SK-N-SH (cell line): ENCODE data around the gene KCNQ4. TPM values are rescaled to one million over a fixed set of nuclear protein-coding genes. Genes with fewer than 3 reads are reported as not detected.

Experiments used
- CTCF ChIA-PET: fragments of 300-600, 350-600 bp; formaldehyde crosslinking; extraction: SDS; loops from one replicate; lab custom pipeline; 2021; lab: Yijun Ruan, JAX
- POLR2A ChIA-PET: fragments of 350-600 bp; sonication (Branson Sonifier 250); formaldehyde crosslinking; extraction: SDS; loops from one replicate; lab custom pipeline; 2020; ENCODE audit warnings: antibody characterized with exemption, inconsistent platforms; lab: Yijun Ruan, JAX
- DNase-seq: peaks from one replicate; pipeline ENCODE4 v3.0.0; 2012
- H2AFZ ChIP-seq: fragments of 200-600 bp; sonication (generic); 2 replicates; pipeline ENCODE4 v1.8.1; 2016; ENCODE audit warnings: antibody characterized with exemption, mild to moderate bottlenecking, low read depth
- H3F3A ChIP-seq: fragments of 200-600 bp; sonication (generic); replicated peaks from 2 replicates; pipeline ENCODE3; 2016; ENCODE audit warnings: antibody characterized with exemption, mild to moderate bottlenecking; ENCODE audit not compliant: insufficient read depth
- H3K27ac ChIP-seq, 2 experiments: fragments of 200-500 bp in 1 of 2; fragments of 200-600 bp in 1 of 2; sonication (Bioruptor generic) in 1 of 2; sonication (generic), shearing (Covaris generic) in 1 of 2; 2 replicates each; pipeline versions ENCODE4 v1.5.1 to v1.6.1; 2014 to 2016; ENCODE audit warnings: low read depth in 2 of 2, inconsistent platforms in 1 of 2, low read length in 1 of 2, mild to moderate bottlenecking in 1 of 2, mixed read lengths in 1 of 2
- H3K27me3 ChIP-seq: fragments of 200-600 bp; sonication (generic), shearing (Covaris generic); 2 replicates; pipeline ENCODE4 v1.6.1; 2016; ENCODE audit warnings: mixed run types; ENCODE audit not compliant: insufficient read depth
- H3K36me3 ChIP-seq, 2 experiments: fragments of 200-500 bp in 1 of 2; fragments of 200-600 bp in 1 of 2; sonication (Bioruptor generic) in 1 of 2; sonication (generic) in 1 of 2; replicated peaks in 1 of 2; 2 replicates each; pipeline versions ENCODE3 to v1.5.1; 2014 to 2016; ENCODE audit warnings: low read length in 1 of 2, mild to moderate bottlenecking in 1 of 2; ENCODE audit not compliant: insufficient read depth in 2 of 2, control insufficient read depth in 1 of 2
- H3K4me1 ChIP-seq, 2 experiments: fragments of 200-500 bp in 1 of 2; fragments of 200-600 bp in 1 of 2; sonication (Bioruptor generic) in 1 of 2; sonication (generic), shearing (Covaris generic) in 1 of 2; 2 replicates each; pipeline versions ENCODE4 v1.5.1 to v1.6.1; 2014 to 2016; ENCODE audit warnings: low read depth in 1 of 2, low read length in 1 of 2, mixed run types in 1 of 2; ENCODE audit not compliant: insufficient read depth in 2 of 2, control insufficient read depth in 1 of 2
- H3K4me2 ChIP-seq: fragments of 200-600 bp; sonication (generic), shearing (Covaris generic); 2 replicates; pipeline ENCODE4 v1.6.1; 2017; ENCODE audit warnings: mixed run types
- H3K4me3 ChIP-seq, 2 experiments: fragments of 200-500 bp in 1 of 2; fragments of 200-600 bp in 1 of 2; sonication (Bioruptor generic) in 1 of 2; sonication (generic), shearing (Covaris generic) in 1 of 2; 2 replicates each; pipeline versions ENCODE4 v1.5.1 to v1.8.1; 2014 to 2016; ENCODE audit warnings: low read depth in 2 of 2, inconsistent platforms in 1 of 2, low read length in 1 of 2, mild to moderate bottlenecking in 1 of 2, mixed read lengths in 1 of 2, moderate library complexity in 1 of 2
- H3K79me2 ChIP-seq: fragments of 200-600 bp; sonication (generic); 2 replicates; pipeline ENCODE4 v1.8.1; 2017; ENCODE audit warnings: mild to moderate bottlenecking; ENCODE audit not compliant: insufficient read depth
- H3K9ac ChIP-seq: fragments of 200-600 bp; sonication (generic); 2 replicates; pipeline ENCODE4 v1.6.1; 2017; ENCODE audit warnings: mixed run types
- H3K9me2 ChIP-seq: fragments of 200-600 bp; sonication (generic); 2 replicates; pipeline ENCODE4 v1.6.1; 2017; ENCODE audit warnings: mixed run types
- H3K9me3 ChIP-seq: fragments of 200-600 bp; sonication (generic); 2 replicates; pipeline ENCODE4 v1.6.1; 2017; ENCODE audit warnings: mixed run types, mild to moderate bottlenecking, moderate library complexity
- H4K20me1 ChIP-seq: fragments of 200-600 bp; sonication (generic); 2 replicates; pipeline ENCODE4 v1.6.1; 2017; ENCODE audit warnings: mild to moderate bottlenecking, mixed run types; ENCODE audit not compliant: insufficient read depth
- CTCF ChIP-seq: fragments of 200-600 bp; sonication (generic); IDR thresholded peaks from 2 replicates; pipeline ENCODE4 v1.6.1; 2017; ENCODE audit warnings: antibody characterized with exemption, mild to moderate bottlenecking, moderate library complexity
- EZH2phosphoT487 ChIP-seq: fragments of 200-600 bp; sonication (generic); IDR thresholded peaks from 2 replicates; pipeline ENCODE4 v1.6.1; 2017; ENCODE audit warnings: low read depth, mixed run types, mild to moderate bottlenecking, antibody characterized with exemption, moderate library complexity, borderline replicate concordance
- FOSL2 ChIP-seq: IDR thresholded peaks from 2 replicates; pipeline ENCODE4 v1.4.0; 2012; ENCODE audit warnings: low read depth, mild to moderate bottlenecking, moderate library complexity, borderline replicate concordance
- NRF1 ChIP-seq: IDR thresholded peaks from 2 replicates; pipeline ENCODE4 v1.6.1; 2012; ENCODE audit warnings: low read depth, mild to moderate bottlenecking, low read length
- PBX3 ChIP-seq: IDR thresholded peaks from 2 replicates; pipeline ENCODE4; 2012
- RAD21 ChIP-seq: IDR thresholded peaks from 2 replicates; pipeline ENCODE4 v1.6.1; 2012; ENCODE audit warnings: mild to moderate bottlenecking, low read length
- REST ChIP-seq: IDR thresholded peaks from 2 replicates; pipeline ENCODE4 v1.6.1; 2012; ENCODE audit warnings: mild to moderate bottlenecking, low read depth, low read length, moderate library complexity
- RFX5 ChIP-seq: IDR thresholded peaks from 2 replicates; pipeline ENCODE4 v1.6.1; 2012; ENCODE audit warnings: mild to moderate bottlenecking, improper control_type of control experiment, low read length
- RXRA ChIP-seq: IDR thresholded peaks from 2 replicates; pipeline ENCODE4 v1.4.0; 2012; ENCODE audit warnings: low read depth, mild to moderate bottlenecking, borderline replicate concordance
- SIN3A ChIP-seq: IDR thresholded peaks from 2 replicates; pipeline ENCODE4 v1.6.1; 2012; ENCODE audit warnings: low read depth, mild to moderate bottlenecking, low read length, moderate library complexity, borderline replicate concordance
- TCF12 ChIP-seq: IDR thresholded peaks from 2 replicates; pipeline ENCODE4 v1.4.0; 2012
- TEAD4 ChIP-seq: IDR thresholded peaks from 2 replicates; pipeline ENCODE4 v1.4.0; 2012; ENCODE audit warnings: mild to moderate bottlenecking, borderline replicate concordance; ENCODE audit not compliant: insufficient read depth
- ZBTB33 ChIP-seq: IDR thresholded peaks from 2 replicates; pipeline ENCODE4 v1.4.0; 2012; ENCODE audit warnings: low read depth, borderline replicate concordance
- WGBS: methylation state at CpG from one replicate; pipeline ENCODE4 v1.1.6; 2017; ENCODE audit warnings: low lambda C conversion rate; 5-methylcytosine and 5-hydroxymethylcytosine counted together
- polyA plus RNA-seq, 3 experiments: library from polyadenylated mRNA; depleted of rRNA; stranded (reverse); fragments of >200 nt; gene quantifications; 2 replicates each; pipeline ENCODE4 v1.2.3, GENCODE V29; 2012

Gene KCNQ4
- polyA plus RNA-seq, 1 of the 3 experiments (the other 2 are of a cell fraction): 0.15 TPM

GRCh38 chr1:40833979-40834378 lies 50.4 kb downstream of the KCNQ4 start:
- TF ChIP-seq TCF12 (no peak), TEAD4 (no peak), RXRA (no peak), NRF1 (no peak), SIN3A (no peak), RAD21 (no peak), RFX5 (no peak), FOSL2 (no peak), REST (no peak), CTCF (no peak), EZH2phosphoT487 (no peak), ZBTB33 (no peak), PBX3 (no peak)
- no peaks in the 10 kb centered on the region for H3K79me2 ChIP-seq
- ChIA-PET POLR2A (no interaction called here), CTCF (interaction anchor here (0.8 to 1.1 kb wide), 2 partner anchors 11 to 17 kb away, joined by 3 read pairs; no protein-coding TSS in a partner anchor)
- H3F3A ChIP-seq: no peaks in the 10 kb centered on the region
- DNase-seq: no peak
- no peaks in the 10 kb centered on the region for H3K9me2 ChIP-seq
- H4K20me1 ChIP-seq: no peaks in the 10 kb centered on the region
- H3K9ac ChIP-seq: no peak overlapping the region
- no peak overlapping the region for H3K4me2 ChIP-seq
- no peak overlapping the region for H2AFZ ChIP-seq
- H3K27ac ChIP-seq: no peak overlapping the region
- H3K4me3 ChIP-seq: no peak overlapping the region
- no peaks in the 10 kb centered on the region for H3K4me1 ChIP-seq
- no peaks in the 10 kb centered on the region for H3K27me3 ChIP-seq
- H3K9me3 ChIP-seq: no peaks in the 10 kb centered on the region
- H3K36me3 ChIP-seq: no peaks in the 10 kb centered on the region
- 29% methylated on average over 1 of the region's 1 CpG for WGBS
